PC-9 (cell line): ENCODE measurements around the gene FN3KRP. TPM values are rescaled to one million over a fixed set of nuclear protein-coding genes. Genes with fewer than 3 reads are reported as not detected.

ENCODE experiments used
- BruUV-seq: library from RNA; stranded (reverse); fragments of 400-500 nt; replicated peaks from 2 replicates; lab custom pipeline; 2021; lab: Mats Ljungman, UMichigan
- CTCF ChIA-PET: fragments of 300-600 bp; sonication (Branson Sonifier 250); formaldehyde crosslinking; loops from one replicate; lab custom pipeline; 2022; ENCODE audit warnings: antibody characterized with exemption; lab: Charles Lee
- POLR2A ChIA-PET: fragments of 300-600 bp; sonication (Branson Sonifier 250); formaldehyde crosslinking; loops from one replicate; lab custom pipeline; 2022; ENCODE audit warnings: antibody characterized with exemption; ENCODE audit not compliant: unreplicated experiment; lab: Charles Lee
- DNase-seq, 2 experiments: peaks; one replicate each; pipeline versions ENCODE4 v3.0.0 to v3.0.0-alpha.2; 2015 to 2022; ENCODE audit warnings: mixed read lengths in 1 of 2
- H2AFZ ChIP-seq: fragments of 200-600 bp; sonication (generic); 2 replicates; pipeline ENCODE4 v1.8.1; 2017; ENCODE audit warnings: antibody characterized with exemption
- H3F3A ChIP-seq: fragments of 200-600 bp; sonication (generic); 2 replicates; pipeline ENCODE4 v1.8.1; 2017; ENCODE audit warnings: antibody characterized with exemption, mild to moderate bottlenecking, low read depth; ENCODE audit not compliant: insufficient read depth
- H3K27ac ChIP-seq: fragments of 200-600 bp; sonication (generic); 2 replicates; pipeline ENCODE4 v1.6.1; 2016; ENCODE audit warnings: mixed run types
- H3K27me3 ChIP-seq: fragments of 200-600 bp; sonication (generic); 2 replicates; pipeline ENCODE4 v1.6.1; 2016; ENCODE audit warnings: low read depth, mixed run types; ENCODE audit not compliant: insufficient read depth
- H3K36me3 ChIP-seq: fragments of 200-600 bp; sonication (generic); 2 replicates; pipeline ENCODE4 v1.6.1; 2016; ENCODE audit warnings: low read depth, mixed run types
- H3K4me1 ChIP-seq: fragments of 200-600 bp; sonication (generic); replicated peaks from 2 replicates; pipeline ENCODE4 v1.6.1; 2016; ENCODE audit warnings: mixed run types; ENCODE audit not compliant: insufficient read depth
- H3K4me2 ChIP-seq: fragments of 200-600 bp; sonication (generic); 2 replicates; pipeline ENCODE4 v1.6.1; 2017; ENCODE audit warnings: mixed run types
- H3K4me3 ChIP-seq: fragments of 200-600 bp; sonication (generic); 2 replicates; pipeline ENCODE4 v1.6.1; 2016; ENCODE audit warnings: mixed run types
- H3K79me2 ChIP-seq: fragments of 200-600 bp; sonication (generic); 2 replicates; pipeline ENCODE4 v1.6.1; 2017; ENCODE audit warnings: low read depth, mixed run types
- H3K9me2 ChIP-seq: fragments of 200-600 bp; sonication (generic); 2 replicates; pipeline ENCODE4 v1.8.1; 2017; ENCODE audit warnings: mild to moderate bottlenecking; ENCODE audit not compliant: insufficient read depth
- H3K9me3 ChIP-seq: fragments of 200-600 bp; sonication (generic); 2 replicates; pipeline ENCODE4 v1.8.1; 2016; ENCODE audit warnings: low read depth; ENCODE audit not compliant: insufficient read depth
- H4K20me1 ChIP-seq: fragments of 200-600 bp; sonication (generic); 2 replicates; pipeline ENCODE4 v1.8.1; 2017; ENCODE audit not compliant: insufficient read depth
- EZH2 ChIP-seq: fragments of 200-600 bp; sonication (generic); IDR thresholded peaks from 2 replicates; pipeline ENCODE4 v1.8.0; 2017; ENCODE audit warnings: antibody characterized with exemption, low read depth
- intact Hi-C: fragments of 100-400 bp; cut with micrococcal nuclease; formaldehyde crosslinking; loops from one replicate; pipeline ENCODE4 v1.10.0; 2022; ENCODE audit not compliant: unreplicated experiment
- total RNA-seq: library from RNA; stranded (reverse); gene quantifications from 2 replicates; pipeline ENCODE4 v1.2.3, GENCODE V29; 2021
- TF ChIP-seq, protein P1 (sequence below): fragments of 200-600 bp; sonication (generic); conservative IDR thresholded peaks from 2 replicates; pipeline ENCODE4 v1.6.1; 2017; ENCODE audit warnings: mixed run types, antibody characterized with exemption, mild to moderate bottlenecking, moderate library complexity

FN3KRP gene
- total RNA-seq, 1 experiment from 2014 or later: 28.8 TPM

DNA sequence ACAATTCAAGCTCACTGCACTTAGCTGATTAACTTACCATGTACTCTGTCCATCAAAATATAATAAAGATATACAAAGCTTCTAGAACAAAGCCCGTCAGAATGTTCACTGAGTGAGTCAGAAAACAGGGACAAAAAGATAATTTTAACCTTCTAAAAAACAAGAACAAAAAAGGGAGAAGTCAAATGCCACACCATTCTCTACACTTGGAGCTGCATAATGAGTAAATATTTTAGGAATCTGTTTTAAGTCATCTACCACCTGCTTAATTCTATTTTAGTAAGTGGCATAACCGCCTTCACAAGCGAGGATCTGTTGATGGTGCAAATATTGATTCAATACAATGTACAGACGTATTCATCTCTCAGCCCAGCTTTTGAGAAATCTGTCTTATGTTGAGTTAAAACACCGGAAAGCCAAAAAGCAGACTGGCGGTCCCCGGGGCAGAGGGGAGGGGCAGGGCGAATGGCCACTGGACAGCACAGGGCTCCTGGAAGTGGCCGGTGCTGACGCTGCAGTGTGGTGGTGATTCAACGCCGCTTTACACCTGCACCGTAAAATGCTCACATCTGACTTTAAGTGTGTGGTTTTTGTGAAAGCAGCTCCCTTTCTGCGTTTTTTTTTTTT is 38.1 kb upstream of the FN3KRP start:
- no peaks in the 10 kb centered on the region for H3K9me2 ChIP-seq
- H3K4me3 ChIP-seq: no peak overlapping the region
- no TSS peak for BruUV-seq
- no peaks in the 10 kb centered on the region for H3K36me3 ChIP-seq
- H3K27ac ChIP-seq: no peak overlapping the region
- no peak overlapping the region for H3K4me2 ChIP-seq
- TF ChIP-seq, protein P1, sequence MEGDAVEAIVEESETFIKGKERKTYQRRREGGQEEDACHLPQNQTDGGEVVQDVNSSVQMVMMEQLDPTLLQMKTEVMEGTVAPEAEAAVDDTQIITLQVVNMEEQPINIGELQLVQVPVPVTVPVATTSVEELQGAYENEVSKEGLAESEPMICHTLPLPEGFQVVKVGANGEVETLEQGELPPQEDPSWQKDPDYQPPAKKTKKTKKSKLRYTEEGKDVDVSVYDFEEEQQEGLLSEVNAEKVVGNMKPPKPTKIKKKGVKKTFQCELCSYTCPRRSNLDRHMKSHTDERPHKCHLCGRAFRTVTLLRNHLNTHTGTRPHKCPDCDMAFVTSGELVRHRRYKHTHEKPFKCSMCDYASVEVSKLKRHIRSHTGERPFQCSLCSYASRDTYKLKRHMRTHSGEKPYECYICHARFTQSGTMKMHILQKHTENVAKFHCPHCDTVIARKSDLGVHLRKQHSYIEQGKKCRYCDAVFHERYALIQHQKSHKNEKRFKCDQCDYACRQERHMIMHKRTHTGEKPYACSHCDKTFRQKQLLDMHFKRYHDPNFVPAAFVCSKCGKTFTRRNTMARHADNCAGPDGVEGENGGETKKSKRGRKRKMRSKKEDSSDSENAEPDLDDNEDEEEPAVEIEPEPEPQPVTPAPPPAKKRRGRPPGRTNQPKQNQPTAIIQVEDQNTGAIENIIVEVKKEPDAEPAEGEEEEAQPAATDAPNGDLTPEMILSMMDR: no peak
- TF ChIP-seq EZH2: no peak
- H2AFZ ChIP-seq: no peak overlapping the region
- POLR2A ChIA-PET: no interaction called here
- H3F3A ChIP-seq: no peaks in the 10 kb centered on the region
- H3K79me2 ChIP-seq: no peaks in the 10 kb centered on the region
- H3K9me3 ChIP-seq: no peaks in the 10 kb centered on the region
- no peaks in the 10 kb centered on the region for H3K4me1 ChIP-seq
- H3K27me3 ChIP-seq: no peaks in the 10 kb centered on the region
- CTCF ChIA-PET: interaction anchor here (0.6 kb wide), 1 partner anchor 31 kb away, joined by 7 read pairs; no protein-coding TSS in a partner anchor
- intact Hi-C loops: no loop called here
- DNase-seq: no peak
- no peaks in the 10 kb centered on the region for H4K20me1 ChIP-seq

DNA sequence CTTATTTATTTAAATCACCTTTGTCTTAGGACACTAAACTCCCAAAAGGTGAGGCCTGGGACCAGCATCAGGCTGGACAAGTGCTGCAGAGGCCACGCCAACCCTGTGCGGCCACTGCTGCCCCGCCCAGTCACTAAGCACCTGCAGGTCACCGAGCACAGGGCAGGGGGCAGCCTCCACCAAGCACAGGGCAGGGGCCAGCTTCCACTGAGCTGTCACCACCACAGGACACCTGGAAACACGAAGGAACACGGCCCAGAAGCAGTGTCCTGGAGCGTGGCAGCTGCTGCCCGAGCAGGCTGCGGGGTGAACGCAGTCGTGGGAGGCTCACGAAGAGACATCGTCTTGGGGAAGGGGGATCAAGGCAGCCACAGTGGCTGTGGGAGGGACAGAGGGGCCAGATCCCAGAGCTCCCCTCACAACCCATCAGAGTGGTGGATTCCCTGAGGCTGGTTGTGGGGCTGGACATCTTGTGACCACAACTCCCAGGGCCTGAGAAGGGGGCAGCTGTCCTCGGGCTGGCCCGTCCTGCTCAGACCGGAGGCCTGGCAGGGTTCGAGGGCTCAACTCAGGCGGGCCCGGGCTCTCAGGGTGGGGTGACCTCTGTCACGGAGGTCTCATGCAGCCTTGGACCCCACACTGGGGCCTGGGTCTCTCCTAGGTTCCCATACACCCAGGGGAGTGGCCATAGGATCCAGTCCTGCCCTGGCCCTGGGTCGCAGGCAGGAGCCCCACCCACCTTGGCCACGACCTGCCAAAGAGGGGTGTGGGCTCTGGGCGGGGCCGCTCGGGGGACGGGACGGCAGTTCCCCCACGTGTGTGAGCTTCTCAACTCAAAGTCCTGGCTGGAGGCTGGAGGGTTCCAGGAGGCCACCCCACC is 36.7 kb upstream of the FN3KRP start:
- CTCF ChIA-PET: no interaction called here
- H2AFZ ChIP-seq: no peak overlapping the region

DNA sequence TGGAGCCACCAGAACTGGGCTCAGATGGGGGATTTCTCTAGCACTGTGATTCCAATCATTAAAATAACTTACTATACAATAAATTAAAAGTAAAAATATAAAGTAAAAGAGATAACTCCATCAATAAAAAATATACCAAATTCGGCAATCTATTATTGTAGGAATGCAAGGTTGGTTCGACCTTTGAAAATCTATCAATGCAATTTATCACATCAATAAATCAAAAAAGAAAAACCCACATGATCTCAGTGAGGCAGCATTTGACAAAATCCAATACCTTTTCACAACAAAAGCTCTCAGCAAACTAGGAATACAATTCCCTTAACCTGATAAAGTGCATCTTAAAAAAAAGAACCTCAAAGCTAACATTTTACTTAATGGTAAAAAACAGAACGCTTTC is 35.0 kb upstream of the FN3KRP start:
- POLR2A ChIA-PET: no interaction called here
- Histone ChIP-seq H2AFZ (no peak overlapping the region), H3K27ac (no peak overlapping the region), H3K4me1 (no peaks in the 10 kb centered on the region), H3K27me3 (no peaks in the 10 kb centered on the region), H3K79me2 (no peaks in the 10 kb centered on the region), H4K20me1 (no peaks in the 10 kb centered on the region), H3K36me3 (no peaks in the 10 kb centered on the region), H3F3A (no peaks in the 10 kb centered on the region), H3K4me3 (no peak overlapping the region), H3K9me3 (no peaks in the 10 kb centered on the region), H3K4me2 (no peak overlapping the region), H3K9me2 (no peaks in the 10 kb centered on the region)
- intact Hi-C loops: no loop called here
- TF ChIP-seq, protein P1: no peak
- TF ChIP-seq EZH2: no peak
- no TSS peak for BruUV-seq
- CTCF ChIA-PET: no interaction called here
- no peak for DNase-seq

More for the DNA sequence above, 36.7 kb upstream of the FN3KRP start:
- Histone ChIP-seq H3K4me3 (no peak overlapping the region), H4K20me1 (no peaks in the 10 kb centered on the region), H3K4me2 (no peak overlapping the region), H3K79me2 (no peaks in the 10 kb centered on the region), H3K27me3 (no peaks in the 10 kb centered on the region), H3K36me3 (no peaks in the 10 kb centered on the region), H3K9me3 (no peaks in the 10 kb centered on the region), H3F3A (no peaks in the 10 kb centered on the region), H3K27ac (no peak overlapping the region), H3K4me1 (no peaks in the 10 kb centered on the region), H3K9me2 (no peaks in the 10 kb centered on the region)
- POLR2A ChIA-PET: no interaction called here
- no peak for DNase-seq
- intact Hi-C loops: no loop called here
- BruUV-seq: no TSS peak
- TF ChIP-seq, protein P1: no peak
- no peak for TF ChIP-seq EZH2
